Fibroblast of villous mesenchyme (primary cell): ENCODE results near the gene TTC28. TPM values are rescaled to one million over a fixed set of nuclear protein-coding genes. Genes with fewer than 3 reads are reported as not detected.
A peak's percentile ranks its signal among the peaks of the same experiment; 100 is the strongest.
"Not testable (repeated sequence)": the region's sequence is repeated elsewhere in the genome, so short reads cannot be mapped to it uniquely, and the experiment has no call there.

ENCODE experiments used
- DNase-seq: peaks from one replicate; pipeline ENCODE4 v3.0.0-alpha.2; 2010; ENCODE audit warnings: low read depth
- H3K4me3 ChIP-seq: 2 replicates; pipeline ENCODE4 v1.5.1; 2011; ENCODE audit warnings: low read depth, mild to moderate bottlenecking, low read length
- CTCF ChIP-seq: IDR thresholded peaks from 2 replicates; pipeline ENCODE4 v1.5.1; 2012; ENCODE audit warnings: low read depth, mild to moderate bottlenecking, low read length; ENCODE audit not compliant: insufficient read depth
- total RNA-seq: library from RNA; depleted of rRNA; stranded (reverse); fragments of >200 nt; gene quantifications from 2 replicates; pipeline ENCODE4 v1.2.3, GENCODE V29; 2012

Gene TTC28
- total RNA-seq, 1 donor = 23.3 TPM

- TF ChIP-seq CTCF = no peak
- no peak for DNase-seq
- H3K4me3 ChIP-seq = no peak overlapping the region
Measured at GRCh38 chr22:28481725-28482124, 197.9 kb downstream of the TTC28 start.

GRCh38 chr22:28480000-28480715 is 199.5 kb downstream of the TTC28 start:
- H3K4me3 ChIP-seq = no peak overlapping the region
- DNase-seq = peak; percentile 28
- TF ChIP-seq CTCF = no peak

DNA sequence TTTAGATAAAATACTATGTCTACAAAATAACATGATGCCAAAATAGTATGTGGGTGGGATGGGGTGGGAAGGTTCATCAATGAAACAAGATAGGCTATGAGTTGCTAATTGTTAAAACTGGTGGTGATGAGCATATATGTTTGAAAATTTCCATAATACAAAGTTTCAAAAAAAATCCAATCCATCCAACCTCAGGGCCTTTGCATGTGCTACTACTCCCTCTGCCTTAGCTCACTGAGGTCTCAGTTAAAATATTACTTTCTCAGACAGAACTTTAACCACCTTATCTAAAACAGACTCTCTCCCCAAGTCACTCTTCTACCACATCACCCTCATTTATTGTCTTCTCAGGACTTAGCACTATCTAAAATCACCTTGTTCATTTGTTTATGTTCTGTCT is 201.1 kb downstream of the TTC28 start:
- no peak overlapping the region for H3K4me3 ChIP-seq
- no peak for DNase-seq
- TF ChIP-seq CTCF = no peak

- TF ChIP-seq CTCF = no peak
- H3K4me3 ChIP-seq = no peak overlapping the region
Measured at GRCh38 chr22:28477556-28477955, 202.1 kb downstream of the TTC28 start.

DNA sequence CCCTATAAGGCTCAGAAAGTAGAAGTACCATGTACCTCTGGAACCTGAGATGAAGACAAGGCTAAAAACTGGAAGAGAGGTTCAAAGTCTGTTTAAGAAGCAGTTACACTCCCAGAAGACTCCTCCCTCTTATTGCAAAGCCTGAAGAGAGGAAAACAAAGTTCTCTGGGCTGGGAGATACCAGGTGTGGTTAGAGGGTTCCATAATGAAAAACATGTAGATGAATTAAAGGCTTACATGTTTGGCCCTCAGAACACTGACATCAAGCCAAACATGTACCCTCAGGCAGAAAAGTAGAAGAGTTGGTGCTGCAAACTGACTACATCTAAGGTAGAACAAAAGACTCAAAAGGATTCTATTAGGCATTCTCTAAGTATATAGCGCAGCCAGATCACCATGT is 205.3 kb downstream of the TTC28 start:
- no peak for TF ChIP-seq CTCF
- H3K4me3 ChIP-seq = no peak overlapping the region
- DNase-seq = no peak

More at GRCh38 chr22:28477556-28477955, 202.1 kb downstream of the TTC28 start:
- DNase-seq = no peak

GRCh38 chr22:28473258-28473657 is 206.4 kb downstream of the TTC28 start:
- DNase-seq = no peak
- no peak overlapping the region for H3K4me3 ChIP-seq
- no peak for TF ChIP-seq CTCF

DNA sequence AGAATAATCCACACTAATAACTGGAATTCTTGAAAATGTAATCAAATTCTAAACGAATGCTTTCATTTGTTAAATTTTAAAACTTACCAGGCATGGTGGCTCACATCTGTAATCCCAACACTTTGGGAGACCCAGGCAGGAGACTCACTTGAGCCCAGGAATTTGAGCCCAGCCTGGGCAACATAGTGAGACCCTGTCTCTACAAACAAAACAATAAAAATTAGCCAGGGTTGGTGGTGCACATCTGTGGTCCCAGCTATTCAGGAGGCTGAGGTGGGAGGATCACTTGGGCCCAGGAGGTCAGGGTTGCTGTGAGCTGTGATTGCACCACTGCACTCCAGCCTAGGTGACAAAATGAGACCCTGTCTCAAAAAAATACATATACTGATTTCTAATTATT is 212.6 kb downstream of the TTC28 start:
- not testable (repeated sequence) for H3K4me3 ChIP-seq, DNase-seq
